Glomerular visceral epithelial cell (primary cell): ENCODE data around the gene OLIG2.

Source experiments
- DNase-seq: peaks from one replicate; pipeline ENCODE4 v3.0.0-alpha.2; 2016; ENCODE audit errors: extremely low spot score

The OLIG2 gene

GRCh38 chr21:33025489-33026442, at the start of gene OLIG2:
Gene OLIG2 (plus strand): TSS chr21:33025935. CDS start chr21:33026863, 928 bp downstream.
- no peak for DNase-seq

DNA sequence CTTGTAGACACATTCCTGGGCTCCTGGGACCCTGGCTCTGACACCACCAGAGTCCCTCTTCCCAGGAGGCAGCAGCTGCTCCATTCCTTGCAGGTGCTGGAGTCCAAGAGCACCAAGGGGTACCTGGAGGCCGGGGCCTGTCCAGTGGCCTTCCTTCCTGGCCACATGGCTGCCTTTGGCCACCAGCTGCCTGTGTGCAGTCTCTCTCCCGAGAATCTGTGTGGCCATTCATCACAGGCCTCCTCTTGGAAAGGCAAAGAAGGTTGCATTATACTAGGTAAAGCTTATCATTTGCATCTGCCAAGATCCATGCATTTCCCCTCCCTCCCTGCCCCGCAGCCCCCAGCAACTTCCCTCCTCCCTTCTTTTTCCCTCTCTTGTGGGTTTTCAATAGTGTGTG, 48.9 kb upstream of the OLIG2 start:
- DNase-seq: no peak

DNA sequence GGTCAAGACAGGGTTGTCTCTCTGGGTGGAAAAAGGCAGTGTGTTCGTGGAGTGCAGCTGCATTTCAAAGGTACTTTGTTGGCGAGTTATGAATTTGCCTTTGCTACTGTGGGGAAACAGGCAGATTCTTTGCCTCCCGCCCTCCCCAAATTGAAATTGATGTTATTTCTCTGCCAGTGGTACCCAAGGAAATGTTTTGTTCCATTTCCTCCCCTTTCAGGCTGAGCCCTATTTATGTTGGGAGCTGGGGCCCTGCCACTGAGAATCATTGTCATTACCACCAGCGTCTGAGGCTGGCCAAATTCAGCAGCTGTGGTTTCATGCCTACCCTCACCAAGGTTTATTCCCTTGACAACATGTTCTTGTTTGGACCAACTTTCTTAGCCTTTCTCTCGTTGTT, 48.5 kb upstream of the OLIG2 start:
- no peak for DNase-seq

DNA sequence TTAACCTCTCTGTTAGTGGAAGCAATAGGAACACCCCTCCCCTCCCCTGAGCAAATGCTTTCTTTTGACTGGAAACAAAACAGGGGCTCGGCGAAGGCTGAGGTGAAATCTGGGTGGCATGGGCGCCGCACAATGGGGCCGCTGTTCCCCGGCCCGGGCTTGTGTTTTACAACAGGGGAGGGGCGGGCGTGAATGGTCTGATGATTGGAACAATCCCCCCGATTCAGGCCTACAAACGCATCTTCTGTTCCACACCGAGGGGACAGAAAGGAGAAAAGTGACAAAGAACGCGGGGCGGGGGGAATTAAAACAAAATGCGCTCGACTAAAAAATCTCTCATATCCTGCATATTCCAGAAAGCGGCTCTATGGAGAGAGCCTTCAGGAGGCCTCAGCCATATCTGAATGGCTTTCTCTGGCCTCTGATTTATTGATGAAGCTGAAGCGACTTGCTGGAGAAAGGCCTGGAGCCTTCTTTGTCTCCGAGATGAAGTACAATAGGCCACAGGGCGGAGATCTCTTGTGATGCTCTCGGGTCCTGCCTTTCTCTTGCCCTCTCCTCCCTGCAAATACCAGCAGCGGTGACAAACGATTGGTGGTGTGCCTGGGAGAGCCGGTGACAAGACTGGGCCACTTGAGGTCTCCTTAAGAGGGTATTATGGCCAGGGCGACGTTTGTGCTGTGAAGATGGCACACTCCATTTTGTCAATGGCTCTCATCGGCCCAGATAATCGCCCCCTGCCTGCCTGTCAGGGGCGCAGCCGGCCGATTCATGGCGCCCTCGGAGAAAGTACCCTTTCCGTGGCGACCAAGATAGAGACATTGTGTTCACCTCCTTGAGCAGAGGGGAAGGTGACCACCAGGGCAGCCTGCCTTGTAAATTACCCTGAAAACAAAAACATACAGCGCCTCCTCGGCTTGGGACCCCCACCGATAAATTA, 47.1 kb upstream of the OLIG2 start:
- DNase-seq: no peak

- DNase-seq: no peak
Measured at GRCh38 chr21:32979598-32980268, 46.0 kb upstream of the OLIG2 start.

- DNase-seq: no peak
Measured at GRCh38 chr21:32981096-32981495, 44.6 kb upstream of the OLIG2 start.

DNA sequence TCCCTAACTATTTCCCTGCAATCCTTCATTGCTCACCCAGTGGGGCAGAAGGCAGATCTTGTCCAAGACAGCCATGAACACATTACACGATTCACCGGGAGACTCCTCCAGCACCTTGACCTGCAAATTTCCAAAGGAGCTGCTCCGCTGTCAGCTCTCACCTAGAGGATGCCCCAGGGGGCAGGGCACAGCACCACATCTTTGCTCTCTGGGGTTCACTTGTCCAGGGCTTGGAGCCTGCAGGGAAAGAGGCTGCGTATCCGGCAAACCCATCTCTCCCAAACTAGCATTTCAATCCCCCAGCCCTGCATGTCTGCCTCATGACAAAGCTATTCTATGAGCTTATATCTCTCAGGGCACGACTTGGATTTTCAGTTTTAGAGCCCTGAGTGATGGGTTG, 35.1 kb upstream of the OLIG2 start:
- no peak for DNase-seq

DNA sequence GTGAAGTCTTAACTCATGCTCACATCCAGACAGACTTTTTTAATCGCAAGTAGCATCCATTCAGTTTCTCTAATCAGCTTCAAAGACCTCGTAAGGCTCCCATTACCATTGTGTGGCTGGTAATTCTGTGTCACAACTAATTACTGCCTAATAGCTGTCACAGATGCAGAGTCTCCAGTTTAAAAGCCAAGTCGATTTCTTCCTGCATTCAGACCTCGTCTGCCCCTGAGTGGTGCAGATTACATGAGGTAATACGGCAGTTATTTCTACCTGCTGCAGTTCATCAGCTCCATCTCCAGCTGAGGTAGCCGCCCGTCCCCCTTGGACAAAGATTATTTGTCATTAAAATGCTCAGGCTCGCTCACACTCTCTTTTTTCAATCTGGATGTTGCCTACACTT, 34.4 kb upstream of the OLIG2 start:
- DNase-seq: no peak

GRCh38 chr21:32993894-32994293, 31.8 kb upstream of the OLIG2 start:
- DNase-seq: no peak

DNA sequence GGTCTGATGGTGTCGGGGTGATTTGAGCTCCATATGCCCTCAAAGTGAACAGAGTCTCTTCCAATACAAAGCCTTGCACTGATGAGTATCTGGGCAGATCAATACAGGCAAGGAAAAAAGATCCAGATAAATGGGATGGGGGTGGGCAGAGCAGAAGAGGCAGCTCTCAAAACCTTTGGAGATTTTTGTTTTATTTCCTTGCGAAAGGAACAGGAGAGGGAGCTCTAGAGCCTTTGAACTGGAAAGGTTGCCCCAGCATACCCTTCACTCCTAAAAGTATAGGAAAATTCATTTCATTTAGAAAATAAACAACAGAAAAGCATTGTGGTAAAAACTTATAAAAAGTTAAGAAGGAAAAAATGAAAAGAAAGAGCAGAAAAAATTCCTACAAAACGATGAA, 31.4 kb upstream of the OLIG2 start:
- DNase-seq: peak; percentile 12

DNA sequence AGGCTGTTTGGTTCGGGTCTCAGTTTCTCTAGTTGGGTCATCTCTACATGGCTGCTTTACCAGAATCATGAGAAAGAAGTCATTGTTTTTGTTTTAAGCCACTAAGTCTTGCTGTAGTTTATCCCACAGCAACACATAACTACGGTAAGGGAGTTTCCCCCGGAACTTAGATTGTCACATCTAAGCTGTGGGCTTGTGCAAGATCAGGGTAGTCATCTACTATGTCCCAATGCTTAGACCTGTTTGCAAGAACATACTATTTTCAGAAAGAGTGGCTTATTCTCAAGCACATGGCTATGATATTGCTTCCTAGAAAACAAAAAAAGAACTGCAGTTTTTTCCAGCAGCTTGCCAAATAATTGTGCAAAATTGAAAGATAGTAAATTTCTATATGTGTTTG, 18.0 kb upstream of the OLIG2 start:
- no peak for DNase-seq

DNA sequence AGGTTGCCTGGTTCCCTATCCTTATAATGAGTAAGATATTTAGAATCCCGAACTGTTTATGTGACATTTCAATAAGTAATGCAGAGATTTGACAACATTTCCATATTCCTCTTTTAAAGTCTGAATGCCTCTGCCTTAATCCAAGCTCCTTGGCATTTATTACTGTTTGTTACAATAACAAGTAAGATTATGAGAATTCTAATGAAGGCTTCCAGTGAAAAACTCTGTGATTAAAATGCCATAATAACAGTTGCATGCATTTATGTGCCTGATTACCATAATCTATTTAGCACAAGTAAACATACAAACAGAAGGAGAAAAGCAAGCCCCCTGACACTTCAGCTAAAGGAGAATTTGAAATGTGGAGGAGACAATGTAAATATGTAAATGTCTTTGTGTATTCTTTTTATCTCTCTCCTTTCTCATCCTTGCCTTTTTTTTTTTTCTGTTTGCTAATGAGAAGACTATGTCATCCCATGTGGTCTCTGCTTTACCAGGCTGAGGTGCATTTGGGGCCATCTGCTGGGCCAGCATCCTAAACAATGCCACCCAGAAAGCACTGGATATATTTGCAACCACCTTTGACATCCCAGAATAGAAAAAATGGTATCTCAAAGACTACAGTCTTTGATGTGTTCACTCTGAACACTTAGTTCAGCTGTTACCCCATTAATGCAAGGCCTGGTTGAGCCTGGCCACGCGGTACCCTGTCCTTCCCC, 17.2 kb upstream of the OLIG2 start:
- DNase-seq: no peak

DNA sequence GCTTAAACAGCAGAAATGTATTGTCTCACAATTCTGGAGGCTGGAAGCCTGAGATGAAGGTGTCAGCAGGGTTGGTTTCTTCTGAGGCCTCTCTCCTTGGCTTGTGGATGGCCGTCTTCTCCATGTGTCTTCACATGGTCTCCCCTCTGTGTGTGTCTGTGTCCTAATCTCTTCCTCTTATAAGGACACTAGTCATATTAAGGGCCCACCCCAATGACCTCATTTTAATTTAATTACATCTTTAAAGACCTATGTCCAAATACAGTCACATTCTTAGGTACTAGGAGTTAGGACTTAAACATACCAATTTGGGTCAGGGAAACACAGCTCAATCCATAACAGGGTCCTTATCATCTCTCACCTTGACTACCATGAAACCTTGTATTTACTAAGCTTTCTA, 14.8 kb upstream of the OLIG2 start:
- no peak for DNase-seq

GRCh38 chr21:33011462-33011861, 14.3 kb upstream of the OLIG2 start:
- DNase-seq: peak; percentile 38

- no peak for DNase-seq
Measured at GRCh38 chr21:33013626-33014025, 12.1 kb upstream of the OLIG2 start.

DNA sequence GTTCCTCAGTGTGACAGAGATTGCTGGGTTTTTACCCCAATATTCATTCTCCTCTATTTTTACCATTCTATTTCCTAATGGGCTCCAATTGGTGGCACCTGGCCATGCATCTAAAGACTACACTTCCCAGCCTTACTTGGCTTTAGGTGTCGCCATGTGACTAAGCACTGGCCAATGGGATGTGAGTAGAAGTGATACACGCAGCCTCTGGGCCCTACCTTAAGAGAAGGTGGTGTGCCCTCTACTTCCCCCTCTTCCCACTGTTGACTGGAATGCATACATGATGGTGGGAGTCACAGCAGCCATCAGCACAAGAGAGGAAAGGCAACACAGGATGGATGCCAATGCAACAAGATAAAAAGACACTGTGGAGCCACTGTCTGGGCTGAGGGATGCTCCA, 11.4 kb upstream of the OLIG2 start:
- DNase-seq: no peak

DNA sequence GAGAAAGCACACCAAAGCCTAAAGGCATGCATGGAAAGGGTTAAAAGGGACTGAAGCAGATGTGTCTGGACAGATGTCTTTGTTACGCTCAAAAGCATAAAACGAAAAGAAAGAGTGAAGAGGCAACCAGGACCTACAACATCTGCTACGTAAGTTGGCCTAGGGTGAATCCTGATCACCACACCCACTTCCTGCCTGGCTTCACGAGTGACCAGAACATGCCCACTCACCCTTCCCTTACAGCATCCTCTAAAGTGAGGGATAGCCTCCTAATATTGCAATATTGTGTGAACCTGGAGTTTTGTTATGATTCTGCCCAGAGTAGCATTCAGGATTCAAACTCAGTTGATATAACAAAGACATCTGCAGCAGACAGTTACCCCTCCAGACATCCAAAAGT, 10.6 kb upstream of the OLIG2 start:
- no peak for DNase-seq

DNA sequence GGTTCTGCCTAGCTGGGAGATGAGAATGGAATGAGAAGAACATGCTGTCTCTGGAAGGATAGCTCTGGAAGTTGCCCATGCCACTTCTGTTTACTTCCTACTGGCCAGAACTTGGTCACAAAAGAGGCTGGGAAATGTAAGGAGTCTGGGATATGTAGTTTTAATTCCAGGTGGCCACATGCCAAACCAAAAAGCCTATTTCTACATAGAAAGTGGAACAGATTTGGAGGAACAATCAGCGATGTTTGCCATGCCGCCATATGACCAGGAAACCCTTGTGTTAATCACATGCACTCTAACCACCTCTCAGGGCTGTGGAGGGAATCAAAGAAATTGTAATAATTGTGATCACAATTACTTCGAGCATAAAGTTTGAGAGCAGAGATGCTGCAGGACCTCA, 10.0 kb upstream of the OLIG2 start:
- DNase-seq: no peak

DNA sequence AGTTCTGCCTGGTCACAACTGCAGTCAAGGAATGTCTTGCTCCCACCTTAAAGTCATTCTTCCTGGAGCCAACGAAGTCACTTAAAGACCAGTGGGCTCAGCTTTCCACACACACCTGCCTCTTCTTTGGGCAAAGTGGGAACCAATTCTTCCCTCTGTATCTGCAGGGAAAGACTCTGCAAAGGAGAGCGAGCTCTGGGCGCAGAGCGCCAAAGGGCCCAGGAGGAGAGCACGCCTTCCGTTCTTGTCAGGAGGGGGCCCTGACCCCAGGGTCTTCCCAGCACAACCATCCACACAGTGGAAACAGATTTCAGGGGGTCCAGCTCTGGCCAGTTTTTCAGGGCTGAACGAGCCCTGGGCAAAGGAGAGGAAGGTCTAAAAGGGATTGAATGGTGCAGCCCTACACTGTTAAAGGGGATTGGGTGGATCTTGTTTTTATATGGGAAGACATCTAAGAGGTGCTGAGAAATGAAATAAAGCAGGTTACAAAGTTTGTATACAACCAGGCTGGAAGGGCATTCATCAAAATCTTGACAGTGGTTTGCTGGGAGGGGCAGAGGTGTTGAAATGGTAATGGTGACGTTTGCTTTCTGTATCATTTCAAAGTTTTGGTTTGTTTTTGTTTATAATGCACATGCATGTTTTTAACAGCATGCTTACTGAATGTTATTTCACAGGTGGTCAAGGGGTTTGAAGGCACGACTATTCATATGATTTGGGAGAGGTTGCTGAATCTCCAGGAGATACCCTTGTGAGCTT, 6.8 kb upstream of the OLIG2 start:
- no peak for DNase-seq

DNA sequence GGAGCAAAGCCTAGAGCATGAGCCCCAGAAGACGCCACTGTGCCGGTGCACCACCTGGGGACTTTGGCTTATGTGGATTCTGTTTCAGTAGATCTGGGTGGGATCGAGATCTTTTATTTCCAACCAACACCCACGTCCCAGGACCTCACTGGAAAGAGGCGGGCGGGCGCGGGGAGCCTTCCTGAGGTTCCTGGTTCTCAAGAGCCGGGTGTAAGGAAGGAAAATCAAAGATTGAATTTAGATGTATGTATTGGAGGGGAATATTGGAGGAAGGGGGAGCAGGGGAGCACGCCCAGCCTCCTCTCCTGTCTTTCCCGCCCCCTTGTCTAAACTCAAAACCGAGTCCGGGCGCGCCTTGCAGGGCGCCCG, 6.2 kb upstream of the OLIG2 start:
- DNase-seq: no peak
